ENCODE measurements around the gene KYNU.
"Not testable (repeated sequence)": the region's sequence is repeated elsewhere in the genome, so short reads cannot be mapped to it uniquely, and the experiment has no call there.

KYNU gene

GRCh38 chr2:142944721-142945120, 67.3 kb downstream of the KYNU start:
- H3K36me3 ChIP-seq (ENCODE audit: insufficient read depth, low read length), result no peaks in the 10 kb centered on the region
- no peaks in the 10 kb centered on the region for H3K27me3 ChIP-seq (ENCODE audit: insufficient read depth, low read length)
- H3K9me3 ChIP-seq (ENCODE audit: insufficient read depth, low read depth, low read length), result peaks cover 8% of the 10 kb centered on the region
- H3K9ac ChIP-seq (ENCODE audit: low read depth, low read length), result no peak overlapping the region
- peaks cover 7% of the 10 kb centered on the region for H3K4me1 ChIP-seq (ENCODE audit: insufficient read depth, low read length)
- no peak overlapping the region for H3K4me3 ChIP-seq (ENCODE audit: low read length)
- no peak overlapping the region for H3K27ac ChIP-seq (ENCODE audit: low read depth, low read length)

DNA sequence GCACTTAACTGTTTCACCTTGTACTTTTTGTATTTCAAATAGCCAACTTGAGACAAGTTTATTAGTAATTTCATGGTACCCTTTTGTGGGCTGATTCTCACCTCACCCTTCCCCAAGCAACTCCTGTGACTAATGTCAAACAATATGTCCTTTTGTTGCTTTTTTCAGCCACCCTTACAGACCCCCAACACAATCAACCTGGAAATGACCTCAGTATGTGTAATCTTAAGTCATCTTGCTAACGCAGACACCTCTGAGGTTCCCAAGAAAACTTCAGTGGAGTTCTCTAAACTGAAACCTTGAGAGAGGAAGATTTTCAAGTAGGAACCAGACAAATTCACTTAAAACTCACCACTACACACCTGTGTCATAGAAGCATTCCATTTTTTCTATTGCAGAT, 69.5 kb downstream of the KYNU start:
- Histone ChIP-seq H3K9me3 (ENCODE audit: insufficient read depth, low read depth, low read length) (peaks cover 8% of the 10 kb centered on the region), H3K36me3 (ENCODE audit: insufficient read depth, low read length) (no peaks in the 10 kb centered on the region), H3K27me3 (ENCODE audit: insufficient read depth, low read length) (no peaks in the 10 kb centered on the region), H3K4me3 (ENCODE audit: low read length) (no peak overlapping the region), H3K4me1 (ENCODE audit: insufficient read depth, low read length) (no peaks in the 10 kb centered on the region), H3K9ac (ENCODE audit: low read depth, low read length) (no peak overlapping the region), H3K27ac (ENCODE audit: low read depth, low read length) (no peak overlapping the region)
- WGBS, result 94% methylated on average over 1 of the region's 1 CpG

DNA sequence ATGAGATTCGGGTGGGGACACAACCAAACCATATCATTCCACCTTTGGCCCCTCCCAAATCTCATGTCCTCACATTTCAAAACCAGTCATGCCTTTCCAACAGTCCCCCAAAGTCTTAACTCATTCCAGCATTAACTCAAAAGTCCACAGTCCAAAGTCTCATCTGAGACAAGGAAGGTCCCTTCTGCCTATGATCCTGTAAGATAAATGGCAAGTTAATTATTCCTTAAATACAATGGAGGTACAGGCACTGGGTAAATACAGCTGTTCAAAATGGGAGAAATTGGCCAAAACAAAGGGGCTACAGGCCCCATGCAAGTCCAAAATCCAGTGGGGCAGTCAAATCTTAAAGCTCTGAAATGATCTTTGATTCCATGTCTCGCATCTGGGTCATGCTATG, 71.3 kb downstream of the KYNU start:
- H3K36me3 ChIP-seq (ENCODE audit: insufficient read depth, low read length); H3K4me3 ChIP-seq (ENCODE audit: low read length); H3K27me3 ChIP-seq (ENCODE audit: insufficient read depth, low read length); H3K27ac ChIP-seq (ENCODE audit: low read depth, low read length); H3K9ac ChIP-seq (ENCODE audit: low read depth, low read length); H3K9me3 ChIP-seq (ENCODE audit: insufficient read depth, low read depth, low read length); H3K4me1 ChIP-seq (ENCODE audit: insufficient read depth, low read length): not testable (repeated sequence)
- 100% methylated on average over 2 of the region's 2 CpGs for WGBS

- H3K4me3 ChIP-seq (ENCODE audit: low read length); H3K9me3 ChIP-seq (ENCODE audit: insufficient read depth, low read depth, low read length); H3K27me3 ChIP-seq (ENCODE audit: insufficient read depth, low read length); H3K4me1 ChIP-seq (ENCODE audit: insufficient read depth, low read length); H3K36me3 ChIP-seq (ENCODE audit: insufficient read depth, low read length); H3K9ac ChIP-seq (ENCODE audit: low read depth, low read length); H3K27ac ChIP-seq (ENCODE audit: low read depth, low read length): not testable (repeated sequence)
- 100% methylated on average over 2 of the region's 2 CpGs for WGBS
These were observed 72.9 kb downstream of the KYNU start for GRCh38 chr2:142950323-142950722.

DNA sequence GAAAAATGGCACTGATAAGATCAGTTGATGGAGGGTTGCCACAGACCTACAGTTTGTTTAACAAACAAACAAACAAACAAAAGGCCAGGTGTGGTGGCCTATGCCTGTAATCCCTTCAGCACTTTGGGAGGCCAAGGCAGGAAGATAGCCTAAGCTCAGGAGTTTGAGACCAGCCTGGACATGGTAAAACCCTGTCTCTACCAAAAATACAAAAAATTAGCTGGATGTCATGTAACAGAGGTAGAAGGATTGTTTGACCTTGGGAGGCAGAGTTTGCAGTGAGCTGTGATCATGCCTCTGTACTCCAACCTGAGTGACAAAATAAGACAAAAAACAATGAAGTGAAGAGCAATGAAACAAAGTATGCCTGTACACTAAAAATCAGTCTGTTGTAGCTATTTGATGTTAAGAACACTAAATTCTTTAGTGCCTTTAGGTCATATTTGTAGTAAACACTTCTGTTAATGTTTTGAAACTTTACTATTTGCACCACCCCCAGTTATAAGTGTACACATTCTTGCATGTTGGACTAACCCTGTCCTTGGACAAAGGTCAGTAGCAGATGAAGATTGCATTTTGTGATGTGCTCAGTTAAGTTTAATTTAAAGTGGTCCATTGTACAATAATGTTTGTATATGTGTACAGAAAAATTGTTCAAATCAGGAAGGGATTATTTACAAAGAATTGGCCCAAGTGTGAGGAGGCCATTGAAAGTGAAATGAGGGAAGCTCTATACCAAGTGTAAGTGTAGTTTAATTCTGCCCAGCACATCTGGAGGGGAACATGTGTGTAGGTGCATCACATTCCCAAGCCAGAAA, 73.9 kb downstream of the KYNU start:
- Histone ChIP-seq H3K27ac (ENCODE audit: low read depth, low read length) (no peak overlapping the region), H3K27me3 (ENCODE audit: insufficient read depth, low read length) (no peaks in the 10 kb centered on the region), H3K4me3 (ENCODE audit: low read length) (no peak overlapping the region), H3K4me1 (ENCODE audit: insufficient read depth, low read length) (no peaks in the 10 kb centered on the region), H3K9ac (ENCODE audit: low read depth, low read length) (no peak overlapping the region), H3K36me3 (ENCODE audit: insufficient read depth, low read length) (no peaks in the 10 kb centered on the region), H3K9me3 (ENCODE audit: insufficient read depth, low read depth, low read length) (peaks cover 8% of the 10 kb centered on the region)

DNA sequence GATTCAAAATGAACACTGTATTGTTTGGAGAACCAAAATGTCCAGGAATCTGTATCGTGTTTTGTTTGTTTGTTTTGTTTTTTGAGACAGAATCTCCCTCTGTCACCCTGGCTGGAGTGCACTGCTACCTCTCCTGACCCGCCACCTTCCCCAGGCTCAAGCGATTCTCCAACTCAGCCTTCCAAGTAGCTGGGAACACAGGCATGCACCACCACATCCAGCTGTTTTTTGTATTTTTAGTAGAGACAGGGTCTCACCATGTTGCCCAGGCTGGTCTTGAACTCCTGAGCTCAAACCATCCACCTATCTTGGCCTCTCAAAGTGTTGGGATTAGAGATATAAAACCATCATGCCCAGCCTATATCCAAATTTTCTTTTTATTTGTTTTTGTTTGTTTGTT, 74.6 kb downstream of the KYNU start:
- Histone ChIP-seq H3K4me3 (ENCODE audit: low read length) (no peak overlapping the region), H3K27ac (ENCODE audit: low read depth, low read length) (no peak overlapping the region)

DNA sequence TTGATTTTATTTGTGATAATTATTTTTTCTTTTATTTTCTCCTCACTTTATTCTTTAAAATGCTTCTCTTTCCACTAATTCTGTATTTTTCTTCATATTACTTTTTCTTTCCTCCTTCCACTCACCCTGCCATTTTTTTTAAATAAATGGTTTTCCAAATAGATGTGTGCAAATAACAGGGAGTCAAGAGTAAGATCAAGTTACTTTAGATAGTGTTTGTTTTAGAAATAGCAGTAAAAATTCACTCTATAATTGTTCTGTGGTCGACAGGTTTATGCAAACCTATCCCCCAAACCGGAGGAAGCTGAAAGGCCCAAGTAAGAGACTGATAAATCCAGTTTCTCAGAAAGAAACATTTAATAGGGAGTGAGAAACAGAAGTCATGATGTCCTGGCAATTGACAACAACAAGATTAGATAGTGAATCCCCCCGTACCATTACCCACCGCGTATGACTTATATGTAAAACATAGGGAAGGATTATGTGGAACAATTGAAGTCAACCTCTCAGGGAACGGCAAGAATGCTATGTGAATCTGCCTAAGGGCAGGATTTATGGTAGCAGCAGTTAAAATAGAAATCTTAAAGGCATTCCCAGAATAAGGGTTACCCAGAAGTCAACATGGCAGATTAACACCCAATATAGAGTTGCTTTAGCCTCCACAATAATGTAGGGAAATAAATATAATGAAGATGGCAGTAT, 75.5 kb downstream of the KYNU start:
- H3K9ac ChIP-seq (ENCODE audit: low read depth, low read length), result no peak overlapping the region
- 91% methylated on average over 6 of the region's 6 CpGs for WGBS
- H3K27me3 ChIP-seq (ENCODE audit: insufficient read depth, low read length), result no peaks in the 10 kb centered on the region
- no peaks in the 10 kb centered on the region for H3K4me1 ChIP-seq (ENCODE audit: insufficient read depth, low read length)
- no peak overlapping the region for H3K4me3 ChIP-seq (ENCODE audit: low read length)
- H3K27ac ChIP-seq (ENCODE audit: low read depth, low read length), result no peak overlapping the region
- H3K9me3 ChIP-seq (ENCODE audit: insufficient read depth, low read depth, low read length), result peaks cover 8% of the 10 kb centered on the region
- H3K36me3 ChIP-seq (ENCODE audit: insufficient read depth, low read length), result no peaks in the 10 kb centered on the region

More for the DNA sequence above, 74.6 kb downstream of the KYNU start:
- no peak overlapping the region for H3K9ac ChIP-seq (ENCODE audit: low read depth, low read length)
- H3K27me3 ChIP-seq (ENCODE audit: insufficient read depth, low read length), result no peaks in the 10 kb centered on the region
- peaks cover 8% of the 10 kb centered on the region for H3K9me3 ChIP-seq (ENCODE audit: insufficient read depth, low read depth, low read length)
- no peaks in the 10 kb centered on the region for H3K4me1 ChIP-seq (ENCODE audit: insufficient read depth, low read length)
- 96% methylated on average over 3 of the region's 3 CpGs for WGBS
- no peaks in the 10 kb centered on the region for H3K36me3 ChIP-seq (ENCODE audit: insufficient read depth, low read length)

- H3K27ac ChIP-seq (ENCODE audit: low read depth, low read length), result no peak overlapping the region
- no peak overlapping the region for H3K9ac ChIP-seq (ENCODE audit: low read depth, low read length)
- H3K36me3 ChIP-seq (ENCODE audit: insufficient read depth, low read length), result no peaks in the 10 kb centered on the region
- H3K4me1 ChIP-seq (ENCODE audit: insufficient read depth, low read length), result no peaks in the 10 kb centered on the region
- H3K9me3 ChIP-seq (ENCODE audit: insufficient read depth, low read depth, low read length), result peaks cover 2% of the 10 kb centered on the region; the same call in 1 of the 2 replicates
- no CpG with 5 or more reads among the region's 1 CpG for WGBS
- H3K27me3 ChIP-seq (ENCODE audit: insufficient read depth, low read length), result no peaks in the 10 kb centered on the region
- no peak overlapping the region for H3K4me3 ChIP-seq (ENCODE audit: low read length)
These were observed 77.0 kb downstream of the KYNU start for GRCh38 chr2:142954493-142954892.

GRCh38 chr2:142957144-142957543, 79.7 kb downstream of the KYNU start:
- 100% methylated on average over 1 of the region's 1 CpG for whole genome bisulfite sequencing

GRCh38 chr2:142961202-142961601, 83.7 kb downstream of the KYNU start:
- H3K9me3 ChIP-seq (ENCODE audit: insufficient read depth, low read depth, low read length), result peaks cover 7% of the 10 kb centered on the region; the same call in 1 of the 2 replicates
- H3K4me1 ChIP-seq (ENCODE audit: insufficient read depth, low read length), result no peaks in the 10 kb centered on the region
- whole genome bisulfite sequencing, result 94% methylated on average over 1 of the region's 1 CpG
- no peak overlapping the region for H3K4me3 ChIP-seq (ENCODE audit: low read length)
- no peak overlapping the region for H3K27ac ChIP-seq (ENCODE audit: low read depth, low read length)
- no peaks in the 10 kb centered on the region for H3K36me3 ChIP-seq (ENCODE audit: insufficient read depth, low read length)
- no peaks in the 10 kb centered on the region for H3K27me3 ChIP-seq (ENCODE audit: insufficient read depth, low read length)
- H3K9ac ChIP-seq (ENCODE audit: low read depth, low read length), result no peak overlapping the region

More at GRCh38 chr2:142957144-142957543, 79.7 kb downstream of the KYNU start:
- Histone ChIP-seq H3K4me3 (ENCODE audit: low read length) (no peak overlapping the region), H3K9me3 (ENCODE audit: insufficient read depth, low read depth, low read length) (no peaks in the 10 kb centered on the region), H3K27me3 (ENCODE audit: insufficient read depth, low read length) (no peaks in the 10 kb centered on the region), H3K9ac (ENCODE audit: low read depth, low read length) (no peak overlapping the region), H3K36me3 (ENCODE audit: insufficient read depth, low read length) (no peaks in the 10 kb centered on the region), H3K4me1 (ENCODE audit: insufficient read depth, low read length) (no peaks in the 10 kb centered on the region), H3K27ac (ENCODE audit: low read depth, low read length) (no peak overlapping the region)

- H3K27ac ChIP-seq (ENCODE audit: low read depth, low read length), result no peak overlapping the region
These were observed 88.0 kb downstream of the KYNU start for GRCh38 chr2:142965443-142965842.

More at GRCh38 chr2:142965443-142965842, 88.0 kb downstream of the KYNU start:
- no peaks in the 10 kb centered on the region for H3K36me3 ChIP-seq (ENCODE audit: insufficient read depth, low read length)
- no peak overlapping the region for H3K4me3 ChIP-seq (ENCODE audit: low read length)
- no peaks in the 10 kb centered on the region for H3K4me1 ChIP-seq (ENCODE audit: insufficient read depth, low read length)
- no CpG with 5 or more reads among the region's 1 CpG for WGBS
- H3K9ac ChIP-seq (ENCODE audit: low read depth, low read length), result no peak overlapping the region
- H3K27me3 ChIP-seq (ENCODE audit: insufficient read depth, low read length), result no peaks in the 10 kb centered on the region
- peaks cover 7% of the 10 kb centered on the region; the same call in 1 of the 2 replicates for H3K9me3 ChIP-seq (ENCODE audit: insufficient read depth, low read depth, low read length)

All from HUES64 (cell line).